Measurements from ENCODE around the gene UBE2S.

The UBE2S gene

DNA sequence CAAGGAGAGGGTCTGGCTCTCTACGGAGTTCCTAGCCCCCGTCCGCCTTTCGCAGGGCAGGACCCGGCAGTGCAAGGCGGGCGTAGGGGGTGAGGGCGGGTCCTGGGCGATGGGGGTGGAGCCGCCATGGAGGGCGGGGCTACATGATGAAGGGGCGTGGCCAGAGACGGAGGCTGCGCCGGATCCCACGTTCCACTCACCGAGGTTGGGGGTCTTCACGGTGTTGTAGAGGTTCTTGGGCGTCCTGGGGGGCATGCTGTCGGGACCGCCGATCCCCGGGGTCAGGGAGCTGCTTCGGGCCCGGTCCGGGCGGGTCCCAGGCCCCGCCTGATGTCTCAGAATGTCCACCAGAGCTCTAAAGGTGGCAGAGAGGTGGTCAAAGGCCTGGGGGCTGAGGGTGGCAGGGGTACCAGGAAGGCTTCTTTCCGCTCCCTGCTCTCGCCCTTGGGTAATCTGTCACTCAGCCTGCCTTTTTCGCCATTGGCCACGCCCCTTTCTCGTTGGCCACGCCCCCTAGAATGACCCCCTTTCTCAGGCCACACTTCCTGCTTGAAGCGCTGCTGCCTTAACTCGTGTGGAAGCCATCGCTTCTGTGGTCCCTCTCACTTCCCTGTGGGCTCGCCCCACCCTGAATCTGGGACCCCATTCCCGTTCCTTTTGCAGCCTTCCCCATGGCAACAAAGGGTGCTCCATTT is 33.0 kb upstream of the UBE2S start:
- Histone ChIP-seq H3K79me2 (no peaks in the 10 kb centered on the region), H3K36me3 (ENCODE audit: control insufficient read depth, insufficient read depth, low read length) (no peaks in the 10 kb centered on the region), H3K27me3 (ENCODE audit: control insufficient read depth, insufficient read depth, low read length) (peaks cover 4% of the 10 kb centered on the region), H3K4me1 (no peaks in the 10 kb centered on the region), H3K4me2 (ENCODE audit: low read length) (no peak overlapping the region), H3K9me3 (ENCODE audit: control insufficient read depth, low read length) (no peaks in the 10 kb centered on the region), H3K9ac (no peak overlapping the region), H3K27ac (no peak overlapping the region), H3K4me3 (ENCODE audit: low read depth, low read length) (no peak overlapping the region), H2AFZ (no peak overlapping the region)
- no peak for TF ChIP-seq CTCF (IDR thresholded peaks at IDR 0.05)

DNA sequence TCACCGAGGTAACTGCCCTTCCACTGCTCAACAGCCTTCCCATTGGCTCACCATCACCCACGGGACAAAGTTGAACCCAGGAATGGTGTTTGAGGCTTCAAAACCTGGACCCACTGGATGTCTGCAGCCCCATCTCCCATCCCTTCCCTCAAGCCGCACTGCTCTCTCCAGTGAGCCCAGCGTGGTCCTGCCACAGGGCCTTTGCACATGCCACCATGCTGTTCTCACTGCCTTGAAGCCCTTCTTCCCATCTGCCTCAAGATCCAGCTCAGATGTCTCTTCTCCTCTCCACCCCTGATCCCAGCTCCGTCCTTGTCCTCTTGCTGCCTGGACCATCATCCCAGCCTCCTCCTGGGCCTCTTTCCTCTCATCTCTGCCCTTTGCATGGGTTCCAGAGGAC is 31.5 kb upstream of the UBE2S start:
- H3K36me3 ChIP-seq (ENCODE audit: control insufficient read depth, insufficient read depth, low read length), result no peaks in the 10 kb centered on the region
- H2AFZ ChIP-seq, result no peak overlapping the region
- TF ChIP-seq CTCF (IDR thresholded peaks at IDR 0.05), result no peak
- H3K79me2 ChIP-seq, result no peaks in the 10 kb centered on the region
- peaks cover 4% of the 10 kb centered on the region for H3K27me3 ChIP-seq (ENCODE audit: control insufficient read depth, insufficient read depth, low read length)
- H3K4me1 ChIP-seq, result no peaks in the 10 kb centered on the region
- H3K4me3 ChIP-seq (ENCODE audit: low read depth, low read length), result no peak overlapping the region
- H3K27ac ChIP-seq, result no peak overlapping the region
- no peak overlapping the region for H3K4me2 ChIP-seq (ENCODE audit: low read length)
- H3K9me3 ChIP-seq (ENCODE audit: control insufficient read depth, low read length), result no peaks in the 10 kb centered on the region
- no peak overlapping the region for H3K9ac ChIP-seq

GRCh38 chr19:55437410-55437809 is 29.8 kb upstream of the UBE2S start:
- Histone ChIP-seq H3K4me2 (ENCODE audit: low read length) (no peak overlapping the region), H3K27ac (no peak overlapping the region), H3K9ac (no peak overlapping the region), H3K27me3 (ENCODE audit: control insufficient read depth, insufficient read depth, low read length) (peaks cover 4% of the 10 kb centered on the region), H3K4me3 (ENCODE audit: low read depth, low read length) (no peak overlapping the region), H2AFZ (no peak overlapping the region), H3K9me3 (ENCODE audit: control insufficient read depth, low read length) (no peaks in the 10 kb centered on the region), H3K36me3 (ENCODE audit: control insufficient read depth, insufficient read depth, low read length) (no peaks in the 10 kb centered on the region), H3K4me1 (no peaks in the 10 kb centered on the region), H3K79me2 (no peaks in the 10 kb centered on the region)
- TF ChIP-seq CTCF (IDR thresholded peaks at IDR 0.05), result no peak

- Histone ChIP-seq H3K27ac (no peak overlapping the region), H3K4me2 (ENCODE audit: low read length) (no peak overlapping the region), H3K4me3 (ENCODE audit: low read depth, low read length) (no peak overlapping the region), H3K36me3 (ENCODE audit: control insufficient read depth, insufficient read depth, low read length) (no peaks in the 10 kb centered on the region), H3K4me1 (no peaks in the 10 kb centered on the region), H3K27me3 (ENCODE audit: control insufficient read depth, insufficient read depth, low read length) (peaks cover 8% of the 10 kb centered on the region), H3K9me3 (ENCODE audit: control insufficient read depth, low read length) (no peaks in the 10 kb centered on the region), H3K9ac (no peak overlapping the region), H3K79me2 (no peaks in the 10 kb centered on the region), H2AFZ (no peak overlapping the region)
- TF ChIP-seq CTCF (IDR thresholded peaks at IDR 0.05), result no peak
Observed at GRCh38 chr19:55436847-55437246, 29.3 kb upstream of the UBE2S start.

DNA sequence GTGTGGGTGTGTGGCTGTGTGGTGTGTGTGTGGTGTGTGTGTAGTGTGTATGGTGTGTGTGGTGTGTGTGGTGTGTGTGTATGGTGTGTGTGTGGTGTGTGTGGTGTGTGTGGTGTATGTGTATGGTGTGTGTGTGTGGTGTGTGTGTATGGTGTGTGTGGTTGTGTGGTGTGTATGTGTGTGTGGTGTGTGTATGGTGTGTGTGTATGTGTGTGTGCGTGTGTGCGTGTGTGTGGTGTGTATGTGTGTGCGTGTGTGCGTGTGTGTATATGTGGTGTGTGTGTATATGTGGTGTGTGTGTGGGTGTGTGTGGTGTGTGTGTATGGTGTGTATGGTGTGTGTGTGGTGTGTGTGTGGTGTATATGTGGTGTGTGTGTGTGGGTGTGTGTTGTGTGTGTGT is 27.4 kb upstream of the UBE2S start:
- no peak overlapping the region for H3K4me3 ChIP-seq (ENCODE audit: low read depth, low read length)
- H3K9me3 ChIP-seq (ENCODE audit: control insufficient read depth, low read length), result no peaks in the 10 kb centered on the region
- H3K9ac ChIP-seq, result no peak overlapping the region
- H3K79me2 ChIP-seq, result no peaks in the 10 kb centered on the region
- H3K27ac ChIP-seq, result no peak overlapping the region
- no peaks in the 10 kb centered on the region for H3K36me3 ChIP-seq (ENCODE audit: control insufficient read depth, insufficient read depth, low read length)
- no peak overlapping the region for H2AFZ ChIP-seq
- H3K4me1 ChIP-seq, result no peaks in the 10 kb centered on the region
- TF ChIP-seq CTCF (IDR thresholded peaks at IDR 0.05), result no peak
- H3K4me2 ChIP-seq (ENCODE audit: low read length), result no peak overlapping the region
- peaks cover 12% of the 10 kb centered on the region for H3K27me3 ChIP-seq (ENCODE audit: control insufficient read depth, insufficient read depth, low read length)
